Activated naive CD4-positive, alpha-beta T cell treated with anti-CD3 and anti-CD28 coated beads, Interleukin-2, amount 50 U/mL, for 16 hours (primary cell): ENCODE measurements around the gene NKAIN4.

ENCODE experiments used
- DNase-seq: peaks from one replicate; pipeline ENCODE4 v3.0.0-alpha.2; 2020

The NKAIN4 gene

DNA sequence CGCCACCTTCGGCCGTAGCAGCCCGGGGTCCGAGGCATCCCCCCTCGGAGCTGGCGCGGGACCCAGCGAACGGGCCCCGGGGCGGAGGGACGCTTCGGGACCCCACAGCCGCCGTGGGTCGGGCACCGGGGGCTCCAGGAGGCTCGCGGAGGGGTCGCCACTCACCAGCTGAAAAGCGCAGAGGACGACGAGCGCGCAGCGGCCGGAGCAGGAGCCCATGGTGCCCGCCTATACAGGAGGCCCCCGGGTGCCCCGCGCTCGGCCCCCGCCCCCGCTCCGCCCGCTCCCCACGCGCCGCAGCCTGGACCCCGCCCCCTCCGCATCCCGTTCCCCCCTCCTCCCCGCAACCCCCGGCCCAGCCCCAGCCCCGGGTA lies at the start of gene NKAIN4:
Gene NKAIN4 (minus strand): TSS at position 232 of the 374 bp plus-strand sequence. CDS start 13 bp downstream, at position 219.
- no peak for DNase-seq

GRCh38 chr20:63303095-63303666 lies 48.9 kb upstream of the NKAIN4 start:
- DNase-seq, result no peak

- DNase-seq, result no peak
Observed at GRCh38 chr20:63301671-63302070, 47.4 kb upstream of the NKAIN4 start.

DNA sequence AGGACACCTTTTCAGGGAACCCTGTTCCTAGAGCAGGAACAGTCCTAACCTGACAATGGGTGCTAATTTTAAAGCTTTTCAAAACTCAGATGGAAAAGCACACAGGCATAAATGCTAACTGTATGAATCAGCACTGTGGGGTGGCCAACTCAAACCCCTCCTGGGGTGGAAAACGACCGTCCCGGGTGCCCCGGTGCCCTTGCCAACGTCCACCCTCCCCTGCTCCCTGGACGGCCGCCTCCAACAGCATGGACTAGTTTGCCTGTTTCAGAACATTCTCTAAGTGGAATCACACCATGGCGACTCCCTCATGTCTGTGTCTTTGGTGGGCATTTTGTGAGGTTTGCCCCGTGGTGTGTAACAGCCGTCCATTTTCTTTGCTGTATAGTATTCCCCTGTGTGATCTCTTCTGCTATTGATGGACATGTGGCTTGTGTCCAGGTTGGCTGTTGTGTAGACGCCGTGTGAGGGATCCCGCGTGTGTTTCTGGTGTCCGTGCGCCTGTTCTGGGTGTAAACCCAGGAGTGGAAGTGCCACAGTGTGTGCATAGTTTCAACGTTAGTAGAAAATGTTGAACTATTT lies 44.6 kb upstream of the NKAIN4 start:
- DNase-seq, result no peak

DNA sequence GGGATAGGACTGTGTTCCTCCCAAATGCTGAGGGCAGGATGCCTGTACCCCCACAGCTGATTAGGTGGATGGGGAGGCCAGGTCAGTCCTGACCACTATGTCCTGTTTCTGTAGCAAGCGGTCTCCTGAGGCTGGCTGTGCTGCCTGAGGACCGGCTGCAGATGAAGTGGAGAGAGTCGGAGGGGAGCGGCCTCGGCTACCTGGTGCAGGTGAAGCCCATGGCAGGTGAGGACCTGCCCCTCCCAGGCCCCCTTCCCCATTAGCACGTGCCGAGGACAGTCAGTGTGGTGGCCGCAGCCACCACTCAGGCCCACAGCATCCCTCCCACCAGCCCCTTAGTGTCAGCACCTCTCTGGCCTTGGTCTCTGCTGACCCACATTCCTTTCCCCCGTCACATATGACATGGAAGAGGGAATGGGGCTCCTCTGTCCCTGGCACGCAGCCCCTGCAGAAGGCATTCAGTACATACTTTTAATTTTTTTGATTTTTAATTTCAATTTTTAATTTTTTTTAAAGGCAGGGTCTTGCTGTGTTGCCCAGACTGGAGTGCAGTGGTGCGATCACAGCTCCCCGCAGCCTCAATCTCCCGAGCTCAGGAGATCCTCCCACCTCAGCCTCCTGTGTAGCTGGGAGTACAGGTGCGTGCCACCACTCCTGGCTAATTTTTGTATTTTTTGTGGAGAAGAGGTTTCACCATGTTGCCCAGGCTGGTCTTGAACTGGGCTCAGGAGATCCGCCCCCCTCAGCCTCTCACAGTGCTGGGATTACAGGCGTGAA lies 43.7 kb upstream of the NKAIN4 start:
- no peak for DNase-seq

DNA sequence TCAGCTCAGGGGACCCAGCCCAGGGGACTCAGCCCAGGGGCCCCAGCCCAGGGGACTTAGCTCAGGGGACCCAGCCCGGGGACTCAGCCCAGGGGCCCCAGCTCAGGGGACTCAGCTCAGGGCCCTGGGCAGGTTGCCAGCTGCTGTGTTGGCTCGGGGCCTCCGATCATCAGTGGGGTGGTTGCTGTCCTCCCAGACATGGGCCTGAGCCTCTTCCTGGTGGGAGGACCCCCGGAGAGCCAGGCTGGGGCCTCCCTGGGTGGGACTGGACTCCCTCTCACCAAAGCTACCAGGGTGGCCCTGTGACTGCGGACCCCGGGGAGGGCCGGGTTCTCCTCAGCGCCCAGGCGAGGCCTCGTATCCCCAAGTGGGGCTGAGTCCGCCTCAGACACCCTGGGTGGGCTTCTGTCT lies 43.1 kb upstream of the NKAIN4 start:
- DNase-seq, result no peak

- DNase-seq, result no peak
Observed at GRCh38 chr20:63296531-63297299, 42.5 kb upstream of the NKAIN4 start.

GRCh38 chr20:63295846-63296245 lies 41.6 kb upstream of the NKAIN4 start:
- DNase-seq, result no peak

DNA sequence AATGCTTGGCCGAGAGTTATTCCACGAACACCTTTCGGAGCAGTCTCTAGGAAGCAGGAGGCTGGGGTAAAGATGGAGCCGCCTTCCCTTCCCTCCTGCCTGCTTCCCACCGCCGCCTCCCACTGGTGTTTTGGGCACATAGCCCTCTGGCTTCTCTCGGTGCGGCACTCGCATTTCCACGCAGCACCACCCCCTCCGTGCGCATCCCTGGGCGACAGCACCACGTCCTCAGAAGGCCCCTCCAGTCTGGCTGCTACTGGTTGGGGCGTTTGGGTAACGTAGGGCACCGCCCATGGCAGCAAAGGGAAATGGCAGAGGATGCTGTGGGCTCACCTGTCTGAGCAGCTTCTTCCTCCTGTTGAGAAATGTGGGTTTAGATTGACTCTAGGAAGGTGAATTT lies 41.2 kb upstream of the NKAIN4 start:
- DNase-seq, result no peak

- DNase-seq, result no peak
Observed at GRCh38 chr20:63295018-63295417, 40.8 kb upstream of the NKAIN4 start.

GRCh38 chr20:63294536-63294900 lies 40.3 kb upstream of the NKAIN4 start:
- DNase-seq, result no peak

DNA sequence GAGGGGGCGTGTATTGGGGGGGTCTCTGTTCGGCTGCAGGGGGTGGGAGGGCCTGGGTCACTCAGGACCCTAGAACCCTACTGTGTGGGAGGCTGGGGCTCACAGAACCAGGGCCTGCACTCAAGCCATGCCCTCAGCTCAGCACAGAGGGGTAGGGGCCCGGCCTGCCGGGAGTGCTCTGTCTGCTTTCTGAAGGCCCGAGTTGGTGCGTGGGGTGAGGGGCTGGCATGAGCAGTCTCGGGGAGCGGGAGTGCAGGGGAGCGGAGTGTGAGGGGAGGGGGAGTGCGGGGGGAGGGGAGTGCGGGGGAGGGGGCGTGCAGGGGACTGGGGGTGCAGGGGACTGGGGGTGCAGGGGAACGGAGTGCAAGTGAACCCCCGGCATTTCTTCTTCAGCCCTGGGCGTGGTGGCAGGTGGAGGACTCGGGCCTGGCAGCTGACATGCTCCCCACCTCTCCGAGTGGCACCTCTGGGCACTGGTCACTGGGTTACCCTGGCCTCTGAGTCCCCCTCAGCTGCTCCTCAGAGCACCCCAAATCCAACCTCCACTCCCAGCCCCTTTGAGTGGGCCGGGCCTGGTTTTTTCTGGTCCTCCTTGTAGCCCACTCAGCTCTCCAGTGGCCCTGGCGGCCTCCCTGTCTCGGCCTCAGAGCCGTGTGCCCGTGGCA lies 39.7 kb upstream of the NKAIN4 start:
- DNase-seq, result no peak

GRCh38 chr20:63293456-63293855 lies 39.2 kb upstream of the NKAIN4 start:
- DNase-seq, result no peak

DNA sequence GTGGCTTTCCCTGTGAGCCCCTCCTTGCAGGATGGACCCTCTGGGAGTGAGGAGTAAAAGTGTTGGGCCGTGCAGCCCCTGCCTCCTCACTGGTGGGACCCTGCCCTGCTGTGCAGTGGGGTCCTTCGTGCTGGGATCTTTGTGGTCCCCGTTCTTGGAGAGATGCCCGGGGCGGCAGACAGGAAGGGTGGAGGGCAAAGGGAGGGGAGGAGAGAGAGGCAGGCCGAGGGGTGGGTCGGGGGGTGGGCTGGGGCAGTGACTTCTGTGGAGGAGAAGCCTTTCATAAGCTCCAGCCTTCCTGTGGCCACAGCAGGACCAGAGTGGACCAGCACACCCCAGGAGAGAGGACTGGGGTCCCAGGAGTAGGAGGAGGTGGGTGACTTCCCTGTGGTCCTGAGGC lies 38.6 kb upstream of the NKAIN4 start, which contains the start of gene COL20A1:
Gene COL20A1 (plus strand): TSS at position 283 of the 400 bp plus-strand sequence. CDS start 1,922 bp downstream, outside the sequence.
- no peak for DNase-seq

GRCh38 chr20:63292292-63292701 lies 38.0 kb upstream of the NKAIN4 start:
- DNase-seq, result no peak

DNA sequence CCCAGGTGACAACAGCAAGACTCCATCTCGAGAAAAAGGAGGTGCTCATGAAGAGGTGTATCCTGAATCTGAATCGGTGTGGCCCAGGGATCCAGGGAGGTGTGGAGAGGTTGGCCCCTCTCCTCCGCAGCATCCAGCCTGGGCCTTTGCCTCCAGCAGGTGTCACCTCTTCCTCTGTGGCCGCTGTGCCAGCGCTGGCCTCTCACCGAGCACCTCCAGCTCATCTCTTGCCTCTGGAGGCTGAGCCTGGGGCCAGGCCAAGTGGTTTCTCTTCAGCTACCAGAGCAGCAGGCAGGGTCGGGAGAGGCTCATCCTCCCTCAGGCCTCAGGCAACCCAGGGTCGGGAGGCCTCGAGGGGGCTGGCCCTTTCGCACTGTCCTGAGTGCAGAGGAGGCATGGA lies 37.5 kb upstream of the NKAIN4 start:
- no peak for DNase-seq

- peak; percentile 73 for DNase-seq
Observed at GRCh38 chr20:63290677-63291472, 36.6 kb upstream of the NKAIN4 start.

- no peak for DNase-seq
Observed at GRCh38 chr20:63290136-63290676, 35.9 kb upstream of the NKAIN4 start.

DNA sequence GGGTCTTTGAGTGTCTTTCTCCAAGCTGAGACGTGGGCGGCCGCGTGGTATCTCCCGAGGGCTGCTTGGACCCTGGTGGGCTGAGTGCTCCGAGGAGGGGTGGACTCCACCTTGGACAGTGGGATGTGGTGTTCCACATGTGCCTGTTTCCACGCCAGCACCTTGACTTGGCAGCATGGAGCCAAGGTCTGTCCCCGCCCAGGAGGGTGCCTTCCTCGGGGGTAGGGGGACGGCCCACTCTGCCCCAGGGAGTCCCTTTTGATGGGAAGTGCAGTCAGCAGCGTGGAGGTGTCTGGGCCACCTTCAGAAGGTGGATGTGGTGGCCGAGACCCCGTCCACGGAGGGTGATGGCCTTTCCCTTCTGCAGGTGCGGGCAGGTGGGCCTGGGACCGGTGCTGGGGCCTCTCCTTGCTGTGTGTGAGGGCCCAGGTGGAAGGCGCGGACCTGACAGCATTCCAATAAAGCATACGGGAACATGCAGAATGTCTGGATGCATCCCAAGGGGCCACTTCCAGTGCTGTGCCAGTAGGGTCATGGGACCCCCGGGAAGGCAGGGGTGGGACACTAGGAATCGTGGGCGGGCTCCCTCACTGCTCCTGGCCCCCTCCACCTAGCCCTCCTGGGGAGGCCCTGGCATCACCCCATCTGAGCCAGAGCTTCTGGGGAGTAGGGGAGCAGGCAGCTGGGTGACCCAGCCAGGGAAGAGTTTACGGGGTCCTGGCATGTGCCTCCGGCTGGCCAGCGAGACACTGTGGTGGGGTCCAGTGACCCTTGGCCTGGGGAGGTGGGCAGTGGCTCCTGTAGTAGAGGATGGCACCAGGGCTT lies 35.3 kb upstream of the NKAIN4 start:
- DNase-seq, result no peak

DNA sequence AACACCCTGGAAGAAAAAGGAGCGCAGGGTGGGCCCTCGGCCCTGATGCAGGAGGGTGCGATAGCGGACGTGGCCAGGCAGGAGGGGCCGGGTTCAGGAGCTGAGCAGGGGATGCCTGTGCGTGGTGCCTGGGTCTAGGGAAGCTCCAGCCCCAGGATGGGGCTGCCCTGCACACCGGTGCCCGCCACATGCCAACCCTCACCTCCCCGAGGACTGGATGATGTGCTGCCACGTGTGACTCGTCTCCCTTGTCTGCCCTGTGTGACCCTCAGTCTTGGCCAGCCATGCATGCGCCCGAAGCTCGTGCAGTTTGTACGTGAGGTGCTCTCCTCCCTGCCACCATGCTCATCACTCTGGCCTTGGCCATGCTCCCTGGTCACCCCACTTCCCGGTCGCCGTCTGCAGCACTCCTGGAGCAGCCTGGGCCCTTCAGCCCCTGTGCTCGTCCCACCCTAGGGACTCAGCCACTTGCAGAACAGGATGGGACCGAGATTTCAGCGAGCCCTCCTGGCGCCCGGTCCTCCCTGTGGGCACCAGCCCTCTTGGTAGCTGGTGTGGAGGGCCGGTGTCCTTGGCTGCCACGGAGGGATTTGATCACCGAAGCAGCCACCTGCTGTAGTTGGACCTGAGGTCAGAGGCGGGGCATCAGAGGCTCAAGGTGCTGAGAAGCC lies 34.5 kb upstream of the NKAIN4 start:
- no peak for DNase-seq
